Liver (tissue), 9 donors: Measurements from ENCODE around the gene CTNS. TPM values are rescaled to one million over a fixed set of nuclear protein-coding genes. Genes with fewer than 3 reads are reported as not detected.

Source experiments
- DNase-seq: peaks from one replicate; pipeline ENCODE4 v3.0.0-alpha.2; 2017; ENCODE audit warnings: low spot score
- H3K27ac ChIP-seq, 2 donors: one replicate each; pipeline ENCODE4 v1.7.0; 2013; ENCODE audit warnings: inconsistent platforms in 2 of 2, low read length in 2 of 2, control low read depth in 1 of 2, low read depth in 1 of 2, mild to moderate bottlenecking in 1 of 2
- H3K27me3 ChIP-seq, 4 donors: one replicate each; pipeline versions ENCODE4 v1.6.1 to v1.7.0; 2013; ENCODE audit warnings: low read length in 3 of 4, inconsistent platforms in 1 of 4, mild to moderate bottlenecking in 1 of 4, moderate library complexity in 1 of 4; ENCODE audit not compliant: control insufficient read depth in 4 of 4, insufficient read depth in 4 of 4
- H3K36me3 ChIP-seq, 4 donors: one replicate each; pipeline versions ENCODE4 v1.6.1 to v1.7.0; 2013; ENCODE audit warnings: low read length in 3 of 4, mild to moderate bottlenecking in 3 of 4, low read depth in 1 of 4, moderate library complexity in 1 of 4; ENCODE audit not compliant: control insufficient read depth in 4 of 4, insufficient read depth in 3 of 4
- H3K4me1 ChIP-seq, 4 donors: one replicate each; pipeline versions ENCODE4 v1.6.1 to v1.7.0; 2013; ENCODE audit warnings: low read length in 3 of 4, mild to moderate bottlenecking in 3 of 4, moderate library complexity in 1 of 4; ENCODE audit not compliant: control insufficient read depth in 4 of 4, insufficient read depth in 4 of 4
- H3K4me3 ChIP-seq, 3 donors: one replicate each; pipeline versions ENCODE4 v1.6.1 to v1.7.0; 2013; ENCODE audit warnings: low read length in 3 of 3, control low read depth in 1 of 3, low read depth in 1 of 3, mild to moderate bottlenecking in 1 of 3
- H3K9ac ChIP-seq, 2 donors: one replicate each; pipeline ENCODE4 v1.7.0; 2013; ENCODE audit warnings: low read length in 2 of 2, mild to moderate bottlenecking in 2 of 2, moderate library complexity in 2 of 2, control low read depth in 1 of 2, low read depth in 1 of 2
- H3K9me3 ChIP-seq, 4 donors: one replicate each; pipeline versions ENCODE4 v1.6.1 to v1.7.0; 2013; ENCODE audit warnings: low read length in 3 of 4; ENCODE audit not compliant: control insufficient read depth in 4 of 4
- ATF3 ChIP-seq: IDR thresholded peaks from 2 replicates; pipeline ENCODE4 v1.6.1; 2016; ENCODE audit warnings: antibody characterized with exemption
- EGR1 ChIP-seq, 2 donors: IDR thresholded peaks; 2 replicates each; pipeline ENCODE4 v1.6.1; 2016 to 2018; ENCODE audit warnings: antibody characterized with exemption in 2 of 2, low read depth in 2 of 2
- FOXA2 ChIP-seq: IDR thresholded peaks from 2 replicates; pipeline ENCODE4 v1.6.1; 2016; ENCODE audit warnings: antibody characterized with exemption
- NR2F2 ChIP-seq: IDR thresholded peaks from 2 replicates; pipeline ENCODE4 v1.6.1; 2016; ENCODE audit warnings: antibody characterized with exemption
- RAD21 ChIP-seq, 2 donors: IDR thresholded peaks; 2 replicates each; pipeline ENCODE4 v1.6.1; 2016; ENCODE audit warnings: antibody characterized with exemption in 2 of 2, mild to moderate bottlenecking in 2 of 2
- RXRA ChIP-seq, 2 donors: IDR thresholded peaks; 2 replicates each; pipeline ENCODE4 v1.6.1; 2017 to 2018; ENCODE audit warnings: antibody characterized with exemption in 2 of 2, mild to moderate bottlenecking in 1 of 2
- SP1 ChIP-seq: IDR thresholded peaks from 2 replicates; pipeline ENCODE4 v1.6.1; 2018; ENCODE audit warnings: antibody characterized with exemption, mild to moderate bottlenecking
- TAF1 ChIP-seq: conservative IDR thresholded peaks from 2 replicates; pipeline ENCODE4 v1.6.1; 2016; ENCODE audit warnings: antibody characterized with exemption, mild to moderate bottlenecking
- YY1 ChIP-seq: IDR thresholded peaks from 2 replicates; pipeline ENCODE4 v1.6.1; 2016; ENCODE audit warnings: antibody characterized with exemption, mild to moderate bottlenecking
- WGBS: extraction: QIAGEN DNeasy Blood & Tissue Kit; methylation state at CpG from one replicate; pipeline ENCODE4 v1.1.7; 2013; 5-methylcytosine and 5-hydroxymethylcytosine counted together
- polyA plus RNA-seq, 2 donors: library from polyadenylated mRNA; stranded (reverse) in 1 of 2; unstranded in 1 of 2; fragments of 200-250 nt in 1 of 2; fragments of >200 nt in 1 of 2; fragmentation: Nextera tagmentation in 1 of 2; extraction: Ambion mirVana in 1 of 2; gene quantifications; one replicate each; pipeline versions ENCODE4 v1.2.1 to v1.2.3, GENCODE V29; 2013 to 2015
- total RNA-seq, 2 donors: library from RNA; depleted of rRNA; stranded (reverse); fragments of >200 nt; gene quantifications; one replicate each; pipeline ENCODE4 v1.2.3, GENCODE V29; 2014
- TF ChIP-seq, protein P1 (sequence below): fragments of 150-350 bp; IDR thresholded peaks from 2 replicates; pipeline ENCODE4 v1.5.1; 2017; ENCODE audit warnings: improper control_type of control experiment, low read depth, low read length; ENCODE audit not compliant: missing input control
- TF ChIP-seq, protein P2 (sequence below): IDR thresholded peaks from 2 replicates; pipeline ENCODE4 v1.6.1; 2016; ENCODE audit warnings: antibody characterized with exemption
- TF ChIP-seq, protein P3 (sequence below): IDR thresholded peaks from 2 replicates; pipeline ENCODE4 v1.6.1; 2016; ENCODE audit warnings: antibody characterized with exemption, mild to moderate bottlenecking
- donor health status: healthy.
- donor health status: healthy.
- donor health status: healthy.
- donor health status: healthy.
- donor health status: healthy.

Gene CTNS
- total and polyA plus RNA-seq, 4 donors = 6.6 to 15.3 (median 9.6) TPM

DNA sequence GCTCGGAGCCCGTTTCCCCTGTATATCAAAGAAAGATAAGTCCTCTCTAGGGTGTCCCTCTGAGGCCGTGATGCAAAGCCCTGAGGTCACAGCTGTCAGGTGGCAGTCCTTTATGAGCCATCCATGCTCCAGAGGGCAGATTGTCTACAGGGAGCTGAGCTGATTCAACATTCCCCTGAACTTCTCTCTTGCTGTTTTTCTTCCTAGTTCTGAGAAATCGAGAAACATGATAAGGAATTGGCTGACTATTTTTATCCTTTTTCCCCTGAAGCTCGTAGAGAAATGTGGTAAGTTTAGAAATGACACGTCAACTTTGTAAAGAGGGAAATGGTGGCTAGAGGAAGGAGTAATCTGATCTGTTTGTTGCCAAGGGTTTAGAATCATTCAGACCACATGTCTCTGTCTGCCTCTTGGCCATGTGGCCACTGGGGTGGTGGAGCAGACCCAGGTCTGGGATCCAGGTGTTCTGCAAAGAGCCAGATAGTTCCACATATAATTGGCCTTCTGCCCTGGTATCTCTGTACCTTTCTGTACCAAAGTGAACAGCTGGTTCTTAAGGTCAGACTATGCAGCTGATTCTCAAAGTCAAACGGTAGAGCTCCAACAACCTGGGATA is 3.5 kb downstream of the CTNS start:
- Histone ChIP-seq H3K36me3 (peaks cover 0 to 5% (median 0%) of the 10 kb centered on the region in 4 donors), H3K27ac (peak overlapping the region in 1 of 2 donors; percentile 0), H3K27me3 (no peaks in the 10 kb centered on the region), H3K9ac (no peak overlapping the region), H3K4me3 (no peak overlapping the region), H3K4me1 (peaks cover 3 to 12% (median 9%) of the 10 kb centered on the region in 4 donors), H3K9me3 (no peaks in the 10 kb centered on the region)
- TF ChIP-seq, protein P1, sequence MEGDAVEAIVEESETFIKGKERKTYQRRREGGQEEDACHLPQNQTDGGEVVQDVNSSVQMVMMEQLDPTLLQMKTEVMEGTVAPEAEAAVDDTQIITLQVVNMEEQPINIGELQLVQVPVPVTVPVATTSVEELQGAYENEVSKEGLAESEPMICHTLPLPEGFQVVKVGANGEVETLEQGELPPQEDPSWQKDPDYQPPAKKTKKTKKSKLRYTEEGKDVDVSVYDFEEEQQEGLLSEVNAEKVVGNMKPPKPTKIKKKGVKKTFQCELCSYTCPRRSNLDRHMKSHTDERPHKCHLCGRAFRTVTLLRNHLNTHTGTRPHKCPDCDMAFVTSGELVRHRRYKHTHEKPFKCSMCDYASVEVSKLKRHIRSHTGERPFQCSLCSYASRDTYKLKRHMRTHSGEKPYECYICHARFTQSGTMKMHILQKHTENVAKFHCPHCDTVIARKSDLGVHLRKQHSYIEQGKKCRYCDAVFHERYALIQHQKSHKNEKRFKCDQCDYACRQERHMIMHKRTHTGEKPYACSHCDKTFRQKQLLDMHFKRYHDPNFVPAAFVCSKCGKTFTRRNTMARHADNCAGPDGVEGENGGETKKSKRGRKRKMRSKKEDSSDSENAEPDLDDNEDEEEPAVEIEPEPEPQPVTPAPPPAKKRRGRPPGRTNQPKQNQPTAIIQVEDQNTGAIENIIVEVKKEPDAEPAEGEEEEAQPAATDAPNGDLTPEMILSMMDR = no peak
- TF ChIP-seq SP1 (no peak), NR2F2 (no peak), TAF1 (no peak), ATF3 (no peak), RAD21 (IDR thresholded peaks at IDR 0.05) (no peak), FOXA2 (no peak), YY1 (no peak)
- TF ChIP-seq, protein P2, sequence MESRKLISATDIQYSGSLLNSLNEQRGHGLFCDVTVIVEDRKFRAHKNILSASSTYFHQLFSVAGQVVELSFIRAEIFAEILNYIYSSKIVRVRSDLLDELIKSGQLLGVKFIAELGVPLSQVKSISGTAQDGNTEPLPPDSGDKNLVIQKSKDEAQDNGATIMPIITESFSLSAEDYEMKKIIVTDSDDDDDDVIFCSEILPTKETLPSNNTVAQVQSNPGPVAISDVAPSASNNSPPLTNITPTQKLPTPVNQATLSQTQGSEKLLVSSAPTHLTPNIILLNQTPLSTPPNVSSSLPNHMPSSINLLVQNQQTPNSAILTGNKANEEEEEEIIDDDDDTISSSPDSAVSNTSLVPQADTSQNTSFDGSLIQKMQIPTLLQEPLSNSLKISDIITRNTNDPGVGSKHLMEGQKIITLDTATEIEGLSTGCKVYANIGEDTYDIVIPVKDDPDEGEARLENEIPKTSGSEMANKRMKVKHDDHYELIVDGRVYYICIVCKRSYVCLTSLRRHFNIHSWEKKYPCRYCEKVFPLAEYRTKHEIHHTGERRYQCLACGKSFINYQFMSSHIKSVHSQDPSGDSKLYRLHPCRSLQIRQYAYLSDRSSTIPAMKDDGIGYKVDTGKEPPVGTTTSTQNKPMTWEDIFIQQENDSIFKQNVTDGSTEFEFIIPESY = no peak
- TF ChIP-seq, protein P3, sequence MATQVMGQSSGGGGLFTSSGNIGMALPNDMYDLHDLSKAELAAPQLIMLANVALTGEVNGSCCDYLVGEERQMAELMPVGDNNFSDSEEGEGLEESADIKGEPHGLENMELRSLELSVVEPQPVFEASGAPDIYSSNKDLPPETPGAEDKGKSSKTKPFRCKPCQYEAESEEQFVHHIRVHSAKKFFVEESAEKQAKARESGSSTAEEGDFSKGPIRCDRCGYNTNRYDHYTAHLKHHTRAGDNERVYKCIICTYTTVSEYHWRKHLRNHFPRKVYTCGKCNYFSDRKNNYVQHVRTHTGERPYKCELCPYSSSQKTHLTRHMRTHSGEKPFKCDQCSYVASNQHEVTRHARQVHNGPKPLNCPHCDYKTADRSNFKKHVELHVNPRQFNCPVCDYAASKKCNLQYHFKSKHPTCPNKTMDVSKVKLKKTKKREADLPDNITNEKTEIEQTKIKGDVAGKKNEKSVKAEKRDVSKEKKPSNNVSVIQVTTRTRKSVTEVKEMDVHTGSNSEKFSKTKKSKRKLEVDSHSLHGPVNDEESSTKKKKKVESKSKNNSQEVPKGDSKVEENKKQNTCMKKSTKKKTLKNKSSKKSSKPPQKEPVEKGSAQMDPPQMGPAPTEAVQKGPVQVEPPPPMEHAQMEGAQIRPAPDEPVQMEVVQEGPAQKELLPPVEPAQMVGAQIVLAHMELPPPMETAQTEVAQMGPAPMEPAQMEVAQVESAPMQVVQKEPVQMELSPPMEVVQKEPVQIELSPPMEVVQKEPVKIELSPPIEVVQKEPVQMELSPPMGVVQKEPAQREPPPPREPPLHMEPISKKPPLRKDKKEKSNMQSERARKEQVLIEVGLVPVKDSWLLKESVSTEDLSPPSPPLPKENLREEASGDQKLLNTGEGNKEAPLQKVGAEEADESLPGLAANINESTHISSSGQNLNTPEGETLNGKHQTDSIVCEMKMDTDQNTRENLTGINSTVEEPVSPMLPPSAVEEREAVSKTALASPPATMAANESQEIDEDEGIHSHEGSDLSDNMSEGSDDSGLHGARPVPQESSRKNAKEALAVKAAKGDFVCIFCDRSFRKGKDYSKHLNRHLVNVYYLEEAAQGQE = no peak
- no peak for DNase-seq
- WGBS = 64% methylated on average over 7 of the region's 7 CpGs

DNA sequence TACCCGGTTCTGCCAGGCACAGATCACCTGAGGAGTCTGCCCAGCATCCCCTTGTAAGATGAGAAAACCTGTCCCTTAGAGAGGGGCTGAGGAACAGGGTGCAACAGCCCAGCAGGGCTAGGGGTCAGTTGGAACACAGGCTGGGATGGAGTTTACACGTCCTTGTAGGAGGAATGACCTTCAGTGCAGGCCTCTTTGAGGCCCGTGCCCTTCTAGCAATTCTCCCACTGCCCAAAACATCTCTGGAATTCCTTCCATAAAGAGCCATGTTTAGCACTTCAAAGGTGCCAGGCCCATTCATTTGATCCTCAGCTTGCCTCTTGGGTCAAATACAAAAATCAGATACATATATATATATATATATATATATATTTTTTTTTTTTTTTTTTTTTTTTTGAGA is 4.5 kb downstream of the CTNS start:
- Histone ChIP-seq H3K27me3 (no peaks in the 10 kb centered on the region), H3K9ac (no peak overlapping the region), H3K4me1 (peaks cover 3 to 12% (median 9%) of the 10 kb centered on the region in 4 donors), H3K4me3 (no peak overlapping the region), H3K27ac (peak overlapping the region in 1 of 2 donors; percentile 0), H3K36me3 (peaks cover 0 to 6% (median 0%) of the 10 kb centered on the region in 4 donors), H3K9me3 (no peaks in the 10 kb centered on the region)
- no peak for DNase-seq
- WGBS = 80% methylated on average over 3 of the region's 3 CpGs
- TF ChIP-seq ATF3 = no peak
- no peak for TF ChIP-seq EGR1 (IDR thresholded peaks at IDR 0.05; ENCODE audit: low read depth in 2 of 2)
- peak; percentile 27 to 65 for TF ChIP-seq RXRA (IDR thresholded peaks at IDR 0.05)
